Breast epithelium (tissue), 3 donors: ENCODE data around the gene SPRR2G.

ENCODE experiments used
- CTCF ChIP-seq, 3 donors: fragments of 450-650 bp; IDR thresholded peaks; one replicate each; pipeline ENCODE4 v1.5.1; 2016 to 2017; ENCODE audit warnings: antibody characterized with exemption in 3 of 3, mild to moderate bottlenecking in 3 of 3, moderate library complexity in 3 of 3
- POLR2A ChIP-seq: fragments of 450-650 bp; IDR thresholded peaks from one replicate; pipeline ENCODE4 v1.6.1; 2016; ENCODE audit warnings: antibody characterized with exemption, mild to moderate bottlenecking, moderate library complexity
- POLR2AphosphoS5 ChIP-seq, 3 donors: sonication (generic); formaldehyde crosslinking; IDR thresholded peaks; one replicate each; pipeline ENCODE4 v1.6.1; 2017; ENCODE audit warnings: antibody characterized with exemption in 3 of 3

- TF ChIP-seq POLR2AphosphoS5 (IDR thresholded peaks at IDR 0.05) (no peak), POLR2A (no peak), CTCF (IDR thresholded peaks at IDR 0.05) (no peak)
Observed at GRCh38 chr1:153122831-153123421, 27.8 kb downstream of the SPRR2G start.
